K562 (cell line): ENCODE measurements around the gene ZFP62. TPM values are rescaled to one million over a fixed set of nuclear protein-coding genes. Genes with fewer than 3 reads are reported as not detected.

Source experiments
- ATAC-seq: fragments of 200-7000 bp; cut with Tn5 transposase; 3 replicates; pipeline ENCODE4 v1.9.1; 2020; ENCODE audit warnings: moderate library complexity
- BruUV-seq: library from RNA; stranded (reverse); fragments of 400-500 nt; replicated peaks from 2 replicates; lab custom pipeline; 2021; lab: Mats Ljungman, UMichigan
- CTCF ChIA-PET: fragments of 300-600 bp; formaldehyde crosslinking; extraction: SDS; loops from one replicate; lab custom pipeline; 2021; ENCODE audit warnings: low intra/inter-chr PET ratio; lab: Yijun Ruan, JAX
- POLR2A ChIA-PET: fragments of 300-600, 350-650 bp; sonication (Branson Sonifier 250); formaldehyde crosslinking; extraction: SDS; loops from one replicate; lab custom pipeline; 2021; ENCODE audit warnings: antibody characterized with exemption, inconsistent platforms; lab: Yijun Ruan, JAX
- DNase-seq, 4 experiments: peaks; one replicate each; pipeline versions ENCODE4 v3.0.0 to v3.0.0-alpha.2; 2011 to 2018; ENCODE audit warnings: low spot score in 3 of 4, mixed read lengths in 3 of 4; ENCODE audit errors: extremely low read depth in 1 of 4
- FAIRE-seq: peaks from 2 replicates; lab custom pipeline; 2011; peaks lifted over from hg19 to GRCh38; lab: Jason Lieb, UNC
- H2AFZ ChIP-seq: 2 replicates; pipeline ENCODE4 v1.6.0; 2011; ENCODE audit warnings: low read depth, low read length, control low read depth, inconsistent platforms
- H3K27ac ChIP-seq: fragments of 200-600 bp; 3 replicates; pipeline ENCODE4 v1.8.0; 2011; ENCODE audit warnings: low read depth, mild to moderate bottlenecking, control low read depth, inconsistent platforms, low read length, moderate library complexity, mixed read lengths; ENCODE audit errors: extremely low read depth
- H3K27me3 ChIP-seq, 2 experiments: fragments of 300-600 bp in 1 of 2; 2 replicates in 1 of 2; 3 replicates in 1 of 2; pipeline versions ENCODE4 v1.6.0 to v1.8.0; 2011; ENCODE audit warnings: inconsistent platforms in 2 of 2, low read length in 2 of 2, mild to moderate bottlenecking in 1 of 2, mixed read lengths in 1 of 2, moderate library complexity in 1 of 2; ENCODE audit not compliant: control insufficient read depth in 2 of 2, insufficient read depth in 2 of 2
- H3K36me3 ChIP-seq: fragments of 300-600 bp; 3 replicates; pipeline ENCODE4 v1.8.0; 2011; ENCODE audit warnings: mild to moderate bottlenecking, low read length, inconsistent platforms; ENCODE audit not compliant: control insufficient read depth, insufficient read depth
- H3K4me1 ChIP-seq, 2 experiments: fragments of 200-600 bp in 1 of 2; replicated peaks in 1 of 2; 2 replicates in 1 of 2; 3 replicates in 1 of 2; pipeline versions ENCODE4 v1.5.1 to v1.8.0; 2011; ENCODE audit warnings: inconsistent platforms in 2 of 2, low read length in 2 of 2, mild to moderate bottlenecking in 1 of 2, mixed read lengths in 1 of 2, moderate library complexity in 1 of 2; ENCODE audit not compliant: control insufficient read depth in 2 of 2, insufficient read depth in 2 of 2
- H3K4me2 ChIP-seq: 2 replicates; pipeline ENCODE4 v1.6.1; 2011; ENCODE audit warnings: low read length, control low read depth, inconsistent platforms, mixed read lengths; ENCODE audit not compliant: insufficient read depth
- H3K4me3 ChIP-seq: fragments of 200-600 bp; sonication (generic), shearing (Covaris generic); 2 replicates; pipeline ENCODE4 v1.5.1; 2016; ENCODE audit warnings: control low read depth, inconsistent platforms
- H3K79me2 ChIP-seq: fragments of 200-600 bp; 3 replicates; pipeline ENCODE4 v1.8.0; 2011; ENCODE audit warnings: low read length, inconsistent platforms; ENCODE audit not compliant: control insufficient read depth, insufficient read depth
- H3K9ac ChIP-seq, 2 experiments: 2 replicates each; pipeline versions ENCODE4 v1.6.0 to v1.6.1; 2011; ENCODE audit warnings: low read depth in 2 of 2, low read length in 2 of 2, control low read depth in 1 of 2, inconsistent platforms in 1 of 2, mild to moderate bottlenecking in 1 of 2, mixed read lengths in 1 of 2; ENCODE audit not compliant: insufficient read depth in 1 of 2
- H3K9me1 ChIP-seq: one replicate; pipeline ENCODE4 v1.6.0; 2011; ENCODE audit warnings: inconsistent platforms, mild to moderate bottlenecking, low read length, moderate library complexity; ENCODE audit not compliant: control insufficient read depth, insufficient read depth
- H3K9me3 ChIP-seq: replicated peaks from 2 replicates; pipeline ENCODE4 v1.5.1; 2011; ENCODE audit warnings: low read depth, low read length, inconsistent platforms; ENCODE audit not compliant: control insufficient read depth, insufficient read depth
- H4K20me1 ChIP-seq: replicated peaks from 2 replicates; pipeline ENCODE4 v1.6.1; 2011; ENCODE audit warnings: low read length, inconsistent platforms, mixed read lengths; ENCODE audit not compliant: control insufficient read depth, insufficient read depth
- ARID2 ChIP-seq: fragments of 450-650 bp; IDR thresholded peaks from 2 replicates; pipeline ENCODE4 v1.6.1; 2017; ENCODE audit warnings: antibody characterized with exemption, mild to moderate bottlenecking
- CBFA2T2 ChIP-seq: fragments of 450-650 bp; conservative IDR thresholded peaks from 2 replicates; pipeline ENCODE4 v1.6.1; 2017; ENCODE audit warnings: mild to moderate bottlenecking
- MLX ChIP-seq, 2 experiments: fragments of 450-650 bp in 1 of 2; sonication (generic) in 1 of 2; formaldehyde crosslinking; conservative IDR thresholded peaks; 2 replicates each; pipeline versions ENCODE4 v1.4.0 to v1.8.1; 2020 to 2022; ENCODE audit warnings: mild to moderate bottlenecking in 1 of 2, missing genetic modification reagents in 1 of 2
- OTX1 ChIP-seq: fragments of 450-650 bp; formaldehyde crosslinking; IDR thresholded peaks from 2 replicates; pipeline ENCODE4 v1.4.0; 2022; ENCODE audit warnings: mild to moderate bottlenecking
- RAD51 ChIP-seq: fragments of 450-650 bp; IDR thresholded peaks from 2 replicates; pipeline ENCODE4 v1.7.1; 2016; ENCODE audit warnings: low read depth, mild to moderate bottlenecking, borderline replicate concordance
- SIN3A ChIP-seq, 2 experiments: fragments of 150-350 bp in 1 of 2; IDR thresholded peaks; 2 replicates each; pipeline ENCODE4 v1.6.1; 2011 to 2016; ENCODE audit warnings: borderline replicate concordance in 2 of 2, low read depth in 2 of 2, low read length in 2 of 2, mild to moderate bottlenecking in 2 of 2, moderate library complexity in 2 of 2; ENCODE audit not compliant: control insufficient read depth in 1 of 2
- SNRNP70 ChIP-seq: fragments of 200-400 bp; formaldehyde crosslinking; optimal IDR thresholded peaks from 2 replicates; pipeline ENCODE3; 2017; ENCODE audit warnings: low read depth, low read length
- TFE3 ChIP-seq: fragments of 450-650 bp; formaldehyde crosslinking; IDR thresholded peaks from 2 replicates; pipeline ENCODE4 v1.4.0; 2020; ENCODE audit warnings: mild to moderate bottlenecking, mixed read lengths
- USF1 ChIP-seq: sonication (generic); formaldehyde crosslinking; IDR thresholded peaks from 2 replicates; pipeline ENCODE4 v1.9.0; 2022; ENCODE audit warnings: mild to moderate bottlenecking, missing genetic modification reagents
- WGBS: fragments of 100-300 bp; shearing (Covaris generic); methylation state at CpG from one replicate; pipeline ENCODE4 v1.1.6; 2016; ENCODE audit warnings: low coverage, mixed read lengths; ENCODE audit not compliant: insufficient coverage; ENCODE audit errors: missing lambda C conversion rate; 5-methylcytosine and 5-hydroxymethylcytosine counted together
- in situ Hi-C: fragments of 300-500 bp; cut with MboI; formaldehyde crosslinking; loops from 4 replicates; pipeline ENCODE4 v1.15.0; 2018; ENCODE audit warnings: inconsistent platforms, mixed read lengths
- intact Hi-C: fragments of 100-400 bp; cut with micrococcal nuclease; formaldehyde crosslinking; loops from 2 replicates; pipeline ENCODE4 v1.14.2; 2022
- polyA plus RNA-seq, 8 experiments: library from polyadenylated mRNA; depleted of rRNA in 4 of 8; stranded (reverse) in 5 of 8; unstranded in 3 of 8; fragments of >200 nt; fragmentation: Nextera tagmentation in 2 of 8; fragmentation: Illumina TruSeq in 1 of 8; extraction: Ambion mirVana in 2 of 8; extraction: Trizol in 1 of 8; gene quantifications; 2 replicates each; pipeline versions ENCODE4 v1.2.1 to v1.2.3, GENCODE V29; 2011 to 2014; ENCODE audit warnings: inconsistent platforms in 1 of 8, missing spikeins in 1 of 8
- total RNA-seq, 7 experiments: library from RNA; depleted of rRNA in 6 of 7; stranded (reverse); fragments of >200 nt in 6 of 7; fragmentation: Illumina TruSeq in 2 of 7; extraction: Trizol in 2 of 7; gene quantifications; 2 replicates each; pipeline versions ENCODE4 v1.2.1 to v1.2.3, GENCODE V29; 2011 to 2021; ENCODE audit warnings: low replicate concordance in 1 of 7

ZFP62 gene
- total and polyA plus RNA-seq, 9 of the 15 experiments (the other 6 are each of a cell fraction or from before 2014, with no cell fraction given), result 12.2 to 37.5 (median 25.0) TPM

- Histone ChIP-seq H3K9me3 (no peaks in the 10 kb centered on the region), H2AFZ (no peak overlapping the region), H3K36me3 (peaks cover 31% of the 10 kb centered on the region; the same call in 2 of the 3 replicates), H3K4me2 (peak overlapping the region; percentile 93), H3K4me3 (peak overlapping the region; percentile 68; the same call in 1 of the 2 replicates), H3K27me3 (no peaks in the 10 kb centered on the region), H3K9me1 (no peaks in the 10 kb centered on the region), H3K27ac (peak overlapping the region; percentile 22; the same call in 1 of the 3 replicates)
- in situ Hi-C loops, result no loop called here
- FAIRE-seq (no peak), ATAC-seq (no peak)
- POLR2A ChIA-PET, result interaction anchor here (0.7 to 1.1 kb wide), 2 partner anchors 16 to 79 kb away, joined by 3 read pairs; no protein-coding TSS in a partner anchor
- BruUV-seq, result no TSS peak
- intact Hi-C loops, result loop anchor here (10.0 kb wide), 1 partner anchor 218 kb away; no protein-coding TSS in a partner anchor
- TF ChIP-seq ARID2, result no peak
- TF ChIP-seq OTX1 (CRISPR knock-in tag), result 0 out of 2 replicates have a peak, but pooled peaks have one; percentile 7
- TF ChIP-seq, all 486 proteins: peak for 1
- H3K4me1 ChIP-seq, result peaks cover 58 to 69% of the 10 kb centered on the region in 2 experiments
- H3K9ac ChIP-seq, result peak overlapping the region; percentile 80 to 88; a peak in 2 of 4 replicates
- CTCF ChIA-PET, result no interaction called here
- peaks cover 87% of the 10 kb centered on the region for H3K79me2 ChIP-seq
- H4K20me1 ChIP-seq, result peaks cover under 1% of the 10 kb centered on the region; the same call in 1 of the 2 replicates
- no peak for DNase-seq
- WGBS, result 56% methylated on average over 1 of the region's 1 CpG
Observed at GRCh38 chr5:180807046-180807445, 54.0 kb downstream of the ZFP62 start.

GRCh38 chr5:180806351-180807011 is 54.6 kb downstream of the ZFP62 start:
- in situ Hi-C loops (no loop called here), intact Hi-C loops (loop anchor here (10.0 kb wide), 1 partner anchor 218 kb away; no protein-coding TSS in a partner anchor)
- ATAC-seq (no peak), DNase-seq (no peak), FAIRE-seq (no peak)
- ChIA-PET POLR2A (interaction anchor here (1.1 kb wide), 1 partner anchor 15 kb away, joined by 3 read pairs; no protein-coding TSS in a partner anchor), CTCF (no interaction called here)
- H3K4me3 ChIP-seq, result no peak overlapping the region
- H3K9me3 ChIP-seq, result no peaks in the 10 kb centered on the region
- H3K9me1 ChIP-seq, result no peaks in the 10 kb centered on the region
- peak overlapping the region; percentile 80 to 88; a peak in 1 of 4 replicates for H3K9ac ChIP-seq
- peak overlapping the region; percentile 93 for H3K4me2 ChIP-seq
- no peaks in the 10 kb centered on the region for H3K27me3 ChIP-seq
- H3K27ac ChIP-seq, result no peak overlapping the region; the same call in 2 of the 3 replicates
- peaks cover 87% of the 10 kb centered on the region for H3K79me2 ChIP-seq
- no TSS peak for BruUV-seq
- peaks cover 57 to 68% of the 10 kb centered on the region in 2 experiments for H3K4me1 ChIP-seq
- H4K20me1 ChIP-seq, result peaks cover 6% of the 10 kb centered on the region
- no peak overlapping the region for H2AFZ ChIP-seq
- 77% methylated on average over 9 of the region's 9 CpGs for WGBS
- peaks cover 35% of the 10 kb centered on the region; the same call in 2 of the 3 replicates for H3K36me3 ChIP-seq
- no peak for TF ChIP-seq SNRNP70
- TF ChIP-seq TFE3, result peak; percentile 89
- TF ChIP-seq SIN3A (IDR thresholded peaks at IDR 0.05; ENCODE audit: borderline replicate concordance in 2 of 2, control insufficient read depth in 1 of 2, low read depth in 2 of 2, low read length in 2 of 2), result no peak
- TF ChIP-seq MLX (CRISPR knock-in tag; conservative IDR thresholded peaks at IDR 0.05), result no peak
- TF ChIP-seq USF1 (CRISPR knock-in tag), result peak; percentile 49; the same call in 1 of the 2 replicates
- TF ChIP-seq RAD51, result peak; percentile 71
- 0 out of 2 replicates have a peak, but pooled peaks have one; percentile 9 for TF ChIP-seq CBFA2T2
